GM12872 (cell line): ENCODE results near the gene ASIC4.
A peak's percentile ranks its signal among the peaks of the same experiment; 100 is the strongest.

Experiments
- CTCF ChIP-seq: IDR thresholded peaks from 3 replicates; pipeline ENCODE4 v1.5.1; 2011; ENCODE audit warnings: low read depth, mild to moderate bottlenecking, low read length, moderate library complexity; ENCODE audit not compliant: insufficient read depth

The ASIC4 gene

GRCh38 chr2:219530048-219530963 lies 16.0 kb downstream of the ASIC4 start:
- TF ChIP-seq CTCF = peak; percentile 93

GRCh38 chr2:219531639-219532377 lies 17.5 kb downstream of the ASIC4 start:
- TF ChIP-seq CTCF = no peak

- no peak for TF ChIP-seq CTCF
These were observed 18.0 kb downstream of the ASIC4 start for GRCh38 chr2:219532378-219532649.

- no peak for TF ChIP-seq CTCF
These were observed 19.8 kb downstream of the ASIC4 start for GRCh38 chr2:219533930-219534661.

GRCh38 chr2:219536425-219536824 lies 22.1 kb downstream of the ASIC4 start:
- TF ChIP-seq CTCF = no peak

GRCh38 chr2:219536967-219537366 lies 22.7 kb downstream of the ASIC4 start:
- no peak for TF ChIP-seq CTCF
